SJCRH30 (cell line): ENCODE measurements around the gene SLC35G2. TPM values are rescaled to one million over a fixed set of nuclear protein-coding genes. Genes with fewer than 3 reads are reported as not detected.
"Not testable (repeated sequence)": the region's sequence is repeated elsewhere in the genome, so short reads cannot be mapped to it uniquely, and the experiment has no call there.

Experiments
- DNase-seq, 2 experiments: peaks; one replicate each; pipeline ENCODE4 v3.0.0-alpha.2; 2015 to 2020
- H3K27ac ChIP-seq: fragments of 250-450 bp; sonication (Bioruptor Pico); 2 replicates; pipeline ENCODE4 v1.5.1; 2020; ENCODE audit warnings: mild to moderate bottlenecking, moderate library complexity
- H3K27me3 ChIP-seq: fragments of 250-450 bp; sonication (Bioruptor Pico); 2 replicates; pipeline ENCODE4 v1.5.1; 2020; ENCODE audit warnings: mild to moderate bottlenecking, moderate library complexity
- H3K36me3 ChIP-seq: fragments of 250-450 bp; sonication (Bioruptor Pico); 2 replicates; pipeline ENCODE4 v1.5.1; 2020; ENCODE audit warnings: mild to moderate bottlenecking, moderate library complexity
- H3K4me1 ChIP-seq: fragments of 250-450 bp; sonication (Bioruptor Pico); 2 replicates; pipeline ENCODE4 v1.5.1; 2020; ENCODE audit warnings: mild to moderate bottlenecking, moderate library complexity
- H3K4me3 ChIP-seq: fragments of 250-450 bp; sonication (Bioruptor Pico); 2 replicates; pipeline ENCODE4 v1.5.1; 2020; ENCODE audit warnings: mild to moderate bottlenecking, moderate library complexity
- H3K9me3 ChIP-seq: fragments of 250-450 bp; sonication (Bioruptor Pico); replicated peaks from 2 replicates; pipeline ENCODE4 v1.5.1; 2020; ENCODE audit warnings: mild to moderate bottlenecking, moderate library complexity
- total RNA-seq: library from RNA; depleted of rRNA; stranded (reverse); fragments of >200 nt; shearing (Covaris generic); gene quantifications from 2 replicates; pipeline ENCODE4 v1.2.3, GENCODE V29; 2014; rRNA removed

Gene SLC35G2
- 8.1 and 8.9 TPM in 2 replicates for total RNA-seq

GRCh38 chr3:136818769-136819391 lies at the start of gene SLC35G2:
SLC35G2 (plus strand) TSS chr3:136819126; CDS start chr3:136854461, 35,335 bp downstream.
- Histone ChIP-seq H3K4me1 (no peaks in the 10 kb centered on the region; the same call in 1 of the 2 replicates), H3K9me3 (no peaks in the 10 kb centered on the region), H3K27ac (peak within 1 kb of the TSS; percentile 66), H3K36me3 (no peaks in the 10 kb centered on the region), H3K4me3 (peak within 1 kb of the TSS; percentile 79), H3K27me3 (no peaks in the 10 kb centered on the region)
- DNase-seq, result peak; percentile 84

GRCh38 chr3:136772709-136773108 lies 46.2 kb upstream of the SLC35G2 start:
- Histone ChIP-seq H3K4me3 (no peak overlapping the region), H3K36me3 (no peaks in the 10 kb centered on the region), H3K27ac (no peak overlapping the region), H3K4me1 (no peaks in the 10 kb centered on the region), H3K27me3 (no peaks in the 10 kb centered on the region), H3K9me3 (no peaks in the 10 kb centered on the region)
- DNase-seq, result no peak

- Histone ChIP-seq H3K4me3 (no peak overlapping the region), H3K36me3 (no peaks in the 10 kb centered on the region), H3K4me1 (peaks cover 7% of the 10 kb centered on the region), H3K9me3 (no peaks in the 10 kb centered on the region), H3K27ac (no peak overlapping the region), H3K27me3 (no peaks in the 10 kb centered on the region; the same call in 1 of the 2 replicates)
- no peak for DNase-seq
These were observed 40.1 kb upstream of the SLC35G2 start for GRCh38 chr3:136778865-136779264.

GRCh38 chr3:136780741-136781140 lies 38.2 kb upstream of the SLC35G2 start:
- Histone ChIP-seq H3K4me1 (peaks cover 26% of the 10 kb centered on the region), H3K9me3 (no peaks in the 10 kb centered on the region), H3K27ac (no peak overlapping the region), H3K36me3 (no peaks in the 10 kb centered on the region), H3K4me3 (no peak overlapping the region), H3K27me3 (no peaks in the 10 kb centered on the region; the same call in 1 of the 2 replicates)
- DNase-seq, result no peak

- no peaks in the 10 kb centered on the region for H3K9me3 ChIP-seq
- H3K4me3 ChIP-seq, result no peak overlapping the region
- peaks cover 43% of the 10 kb centered on the region for H3K4me1 ChIP-seq
- peak overlapping the region; percentile 92 for H3K27ac ChIP-seq
- no peaks in the 10 kb centered on the region for H3K36me3 ChIP-seq
- peak; percentile 84 to 89 for DNase-seq
- no peaks in the 10 kb centered on the region for H3K27me3 ChIP-seq
These were observed 35.2 kb upstream of the SLC35G2 start for GRCh38 chr3:136783708-136784191.

GRCh38 chr3:136787349-136787748 lies 31.6 kb upstream of the SLC35G2 start:
- Histone ChIP-seq H3K4me1 (peaks cover 49% of the 10 kb centered on the region), H3K27ac (peak overlapping the region; percentile 92; the same call in 1 of the 2 replicates), H3K9me3 (no peaks in the 10 kb centered on the region), H3K36me3 (no peaks in the 10 kb centered on the region), H3K4me3 (no peak overlapping the region), H3K27me3 (no peaks in the 10 kb centered on the region)
- DNase-seq, result peak in 1 of 2 experiments; percentile 31

GRCh38 chr3:136788154-136788553 lies 30.8 kb upstream of the SLC35G2 start:
- H3K36me3 ChIP-seq, result no peaks in the 10 kb centered on the region
- H3K4me1 ChIP-seq, result peaks cover 48% of the 10 kb centered on the region
- no peaks in the 10 kb centered on the region for H3K27me3 ChIP-seq
- H3K9me3 ChIP-seq, result no peaks in the 10 kb centered on the region
- H3K27ac ChIP-seq, result no peak overlapping the region
- no peak for DNase-seq
- H3K4me3 ChIP-seq, result no peak overlapping the region

- Histone ChIP-seq H3K4me1 (peaks cover 31% of the 10 kb centered on the region), H3K27me3 (no peaks in the 10 kb centered on the region), H3K4me3 (no peak overlapping the region), H3K36me3 (no peaks in the 10 kb centered on the region), H3K27ac (no peak overlapping the region), H3K9me3 (no peaks in the 10 kb centered on the region)
- DNase-seq, result no peak
These were observed 28.9 kb upstream of the SLC35G2 start for GRCh38 chr3:136789976-136790375.

- Histone ChIP-seq H3K4me3 (no peak overlapping the region), H3K27ac (no peak overlapping the region), H3K27me3 (no peaks in the 10 kb centered on the region), H3K36me3 (no peaks in the 10 kb centered on the region), H3K4me1 (peaks cover 23% of the 10 kb centered on the region), H3K9me3 (no peaks in the 10 kb centered on the region)
- peak in 1 of 2 experiments; percentile 37 for DNase-seq
These were observed 28.1 kb upstream of the SLC35G2 start for GRCh38 chr3:136790786-136791185.

- Histone ChIP-seq H3K36me3 (no peaks in the 10 kb centered on the region), H3K4me1 (peaks cover 6% of the 10 kb centered on the region), H3K4me3 (no peak overlapping the region), H3K27ac (no peak overlapping the region), H3K9me3 (no peaks in the 10 kb centered on the region), H3K27me3 (no peaks in the 10 kb centered on the region)
- no peak for DNase-seq
These were observed 26.2 kb upstream of the SLC35G2 start for GRCh38 chr3:136792556-136793330.

GRCh38 chr3:136801146-136801545 lies 17.8 kb upstream of the SLC35G2 start:
- H3K27me3 ChIP-seq, H3K4me3 ChIP-seq, H3K36me3 ChIP-seq, H3K9me3 ChIP-seq, H3K27ac ChIP-seq, H3K4me1 ChIP-seq, DNase-seq: not testable (repeated sequence)

- peak in 1 of 2 experiments; percentile 46 for DNase-seq
- peak overlapping the region; percentile 6; the same call in 1 of the 2 replicates for H3K27ac ChIP-seq
These were observed 16.4 kb upstream of the SLC35G2 start for GRCh38 chr3:136802481-136802996.

GRCh38 chr3:136804141-136804540 lies 14.8 kb upstream of the SLC35G2 start:
- Histone ChIP-seq H3K4me1 (no peaks in the 10 kb centered on the region), H3K27ac (no peak overlapping the region), H3K27me3 (no peaks in the 10 kb centered on the region), H3K36me3 (no peaks in the 10 kb centered on the region), H3K4me3 (no peak overlapping the region), H3K9me3 (no peaks in the 10 kb centered on the region)
- DNase-seq, result no peak

More at GRCh38 chr3:136802481-136802996, 16.4 kb upstream of the SLC35G2 start:
- H3K27me3 ChIP-seq, result no peaks in the 10 kb centered on the region
- no peaks in the 10 kb centered on the region for H3K9me3 ChIP-seq
- no peaks in the 10 kb centered on the region for H3K36me3 ChIP-seq
- H3K4me1 ChIP-seq, result no peaks in the 10 kb centered on the region
- peak overlapping the region; percentile 25 for H3K4me3 ChIP-seq

GRCh38 chr3:136804813-136805212 lies 14.1 kb upstream of the SLC35G2 start:
- H3K36me3 ChIP-seq, result no peaks in the 10 kb centered on the region
- H3K27me3 ChIP-seq, result no peaks in the 10 kb centered on the region
- H3K9me3 ChIP-seq, result no peaks in the 10 kb centered on the region
- no peak overlapping the region for H3K4me3 ChIP-seq
- H3K27ac ChIP-seq, result no peak overlapping the region
- DNase-seq, result peak; percentile 32 to 59
- no peaks in the 10 kb centered on the region for H3K4me1 ChIP-seq

- no peak for DNase-seq
- H3K4me3 ChIP-seq, result no peak overlapping the region
- H3K4me1 ChIP-seq, result no peaks in the 10 kb centered on the region
- H3K27me3 ChIP-seq, result no peaks in the 10 kb centered on the region
- H3K9me3 ChIP-seq, result no peaks in the 10 kb centered on the region
- H3K36me3 ChIP-seq, result no peaks in the 10 kb centered on the region
- H3K27ac ChIP-seq, result no peak overlapping the region
These were observed 13.1 kb upstream of the SLC35G2 start for GRCh38 chr3:136805795-136806194.
